ENCODE measurements around the gene PRKN. TPM values are rescaled to one million over a fixed set of nuclear protein-coding genes. Genes with fewer than 3 reads are reported as not detected.

PRKN gene
- total RNA-seq, 1 donor from 2014 or later = 2.6 TPM

- no peaks in the 10 kb centered on the region for H3K4me1 ChIP-seq
- TF ChIP-seq, protein P1, sequence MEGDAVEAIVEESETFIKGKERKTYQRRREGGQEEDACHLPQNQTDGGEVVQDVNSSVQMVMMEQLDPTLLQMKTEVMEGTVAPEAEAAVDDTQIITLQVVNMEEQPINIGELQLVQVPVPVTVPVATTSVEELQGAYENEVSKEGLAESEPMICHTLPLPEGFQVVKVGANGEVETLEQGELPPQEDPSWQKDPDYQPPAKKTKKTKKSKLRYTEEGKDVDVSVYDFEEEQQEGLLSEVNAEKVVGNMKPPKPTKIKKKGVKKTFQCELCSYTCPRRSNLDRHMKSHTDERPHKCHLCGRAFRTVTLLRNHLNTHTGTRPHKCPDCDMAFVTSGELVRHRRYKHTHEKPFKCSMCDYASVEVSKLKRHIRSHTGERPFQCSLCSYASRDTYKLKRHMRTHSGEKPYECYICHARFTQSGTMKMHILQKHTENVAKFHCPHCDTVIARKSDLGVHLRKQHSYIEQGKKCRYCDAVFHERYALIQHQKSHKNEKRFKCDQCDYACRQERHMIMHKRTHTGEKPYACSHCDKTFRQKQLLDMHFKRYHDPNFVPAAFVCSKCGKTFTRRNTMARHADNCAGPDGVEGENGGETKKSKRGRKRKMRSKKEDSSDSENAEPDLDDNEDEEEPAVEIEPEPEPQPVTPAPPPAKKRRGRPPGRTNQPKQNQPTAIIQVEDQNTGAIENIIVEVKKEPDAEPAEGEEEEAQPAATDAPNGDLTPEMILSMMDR (IDR thresholded peaks at IDR 0.05) = no peak
- H3K27ac ChIP-seq = no peak overlapping the region
- intact Hi-C loops (cut with DNase I) = no loop called here
- H3K27me3 ChIP-seq = no peaks in the 10 kb centered on the region
- no peaks in the 10 kb centered on the region for H3K9me3 ChIP-seq
- H3K36me3 ChIP-seq = no peaks in the 10 kb centered on the region
- no peak for DNase-seq (ENCODE audit: low spot score in 2 of 2)
- H3K4me3 ChIP-seq = no peak overlapping the region
Measured at GRCh38 chr6:161745128-161745527, 982.4 kb downstream of the PRKN start.

DNA sequence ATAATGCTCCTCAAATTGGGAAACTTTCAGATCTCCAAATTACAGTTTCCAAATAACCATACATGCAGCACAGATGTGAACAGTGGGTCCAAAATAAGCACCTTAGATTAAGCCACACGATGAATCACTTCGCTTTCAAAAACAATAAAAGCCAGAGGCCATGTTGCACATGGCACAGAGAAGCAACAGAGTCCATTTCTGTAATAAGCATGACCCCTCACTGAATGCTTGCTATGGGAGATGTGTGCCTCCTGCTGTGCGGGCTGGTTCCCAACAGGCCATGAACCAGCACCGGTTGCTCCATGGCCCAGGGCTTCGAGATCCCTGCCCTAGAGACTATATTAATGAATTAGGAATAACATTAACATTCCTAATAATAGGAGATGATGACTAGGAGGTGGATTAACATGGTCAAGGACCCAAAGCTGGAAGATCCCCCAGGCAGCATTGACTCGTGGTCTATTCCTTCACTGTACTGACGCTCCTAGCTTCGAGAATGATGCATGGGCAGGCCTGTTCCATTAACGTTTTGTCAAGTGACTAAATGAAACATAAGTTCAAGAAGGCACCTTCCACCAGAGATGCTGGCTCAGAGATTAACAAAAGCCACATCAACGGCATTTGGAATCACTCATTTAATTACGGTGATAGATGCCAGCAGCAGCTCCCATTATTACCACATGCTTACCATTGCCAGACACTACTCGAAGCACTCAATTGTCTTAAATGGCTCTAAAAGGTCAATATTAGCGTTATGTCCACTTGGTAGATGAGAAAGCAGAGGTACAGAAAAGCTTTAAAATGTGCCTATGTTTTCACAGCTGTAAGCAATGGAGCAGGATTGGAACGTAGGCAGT lies 983.1 kb downstream of the PRKN start:
- H3K4me3 ChIP-seq = no peak overlapping the region
- H3K27me3 ChIP-seq = no peaks in the 10 kb centered on the region
- TF ChIP-seq, protein P1 (IDR thresholded peaks at IDR 0.05) = no peak
- H3K27ac ChIP-seq = no peak overlapping the region
- H3K36me3 ChIP-seq = no peaks in the 10 kb centered on the region
- no peak for DNase-seq (ENCODE audit: low spot score in 2 of 2)
- no peaks in the 10 kb centered on the region for H3K4me1 ChIP-seq
- intact Hi-C loops (cut with DNase I) = no loop called here
- H3K9me3 ChIP-seq = no peaks in the 10 kb centered on the region

GRCh38 chr6:161743509-161744178 lies 983.9 kb downstream of the PRKN start:
- TF ChIP-seq, protein P1 (IDR thresholded peaks at IDR 0.05) = no peak
- no peaks in the 10 kb centered on the region for H3K4me1 ChIP-seq

DNA sequence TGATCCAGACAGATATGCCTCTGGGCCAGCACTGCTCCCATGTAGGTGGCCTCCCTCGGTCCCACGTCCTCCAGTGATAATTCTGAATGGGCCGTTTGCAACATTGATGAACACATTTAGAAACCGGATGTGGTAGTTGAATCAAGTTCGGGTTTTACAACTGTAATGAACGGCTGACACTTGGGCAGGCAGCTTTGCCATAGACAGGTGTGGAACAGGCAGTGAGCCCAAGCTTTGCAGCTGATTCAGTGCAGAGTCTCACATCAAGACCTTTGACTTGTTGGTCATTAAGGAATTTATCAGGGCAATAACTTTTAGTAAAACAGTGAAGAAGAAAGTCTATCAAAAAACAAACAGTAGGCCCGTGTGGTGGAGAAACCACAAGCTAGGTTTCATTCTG lies 987.1 kb downstream of the PRKN start:
- Histone ChIP-seq H3K27me3 (no peaks in the 10 kb centered on the region), H3K27ac (no peak overlapping the region), H3K36me3 (no peaks in the 10 kb centered on the region), H3K4me1 (no peaks in the 10 kb centered on the region), H3K4me3 (no peak overlapping the region), H3K9me3 (no peaks in the 10 kb centered on the region)
- TF ChIP-seq, protein P1 (IDR thresholded peaks at IDR 0.05) = no peak
- intact Hi-C loops (cut with DNase I) = no loop called here
- DNase-seq (ENCODE audit: low spot score in 2 of 2) = no peak

More at GRCh38 chr6:161743509-161744178, 983.9 kb downstream of the PRKN start:
- Histone ChIP-seq H3K27me3 (no peaks in the 10 kb centered on the region), H3K4me3 (no peak overlapping the region), H3K9me3 (no peaks in the 10 kb centered on the region), H3K36me3 (no peaks in the 10 kb centered on the region), H3K27ac (no peak overlapping the region)
- no peak for DNase-seq (ENCODE audit: low spot score in 2 of 2)
- intact Hi-C loops (cut with DNase I) = no loop called here

DNA sequence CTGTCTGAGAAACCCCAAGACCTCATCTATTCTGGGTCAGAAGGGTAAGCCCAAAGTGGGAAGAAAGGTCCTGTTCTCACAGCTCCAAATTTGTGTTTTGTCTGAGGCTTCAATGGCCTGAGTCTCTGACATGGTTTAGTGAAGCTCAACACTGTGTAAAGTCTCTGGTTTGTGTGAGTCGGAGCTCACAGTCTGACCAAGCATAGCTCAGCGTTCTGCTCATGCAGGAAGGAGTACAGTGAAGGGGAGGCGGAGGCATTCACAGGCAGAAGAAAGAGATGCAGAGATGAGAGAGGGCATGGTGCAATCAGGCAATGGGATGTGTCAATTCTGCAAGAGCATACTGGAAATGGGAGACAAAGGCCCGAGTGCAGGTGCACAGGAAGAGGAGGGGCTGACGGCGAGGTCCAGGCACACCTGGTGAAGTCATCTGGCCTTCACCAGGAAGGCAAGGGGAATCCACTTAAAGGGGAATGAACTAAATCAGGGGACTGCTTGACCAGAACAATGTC lies 990.7 kb downstream of the PRKN start:
- TF ChIP-seq, protein P1 (IDR thresholded peaks at IDR 0.05) = no peak
- intact Hi-C loops (cut with DNase I) = no loop called here
- DNase-seq (ENCODE audit: low spot score in 2 of 2) = no peak
- Histone ChIP-seq H3K27ac (no peak overlapping the region), H3K9me3 (no peaks in the 10 kb centered on the region), H3K4me1 (no peaks in the 10 kb centered on the region), H3K36me3 (no peaks in the 10 kb centered on the region), H3K27me3 (no peaks in the 10 kb centered on the region), H3K4me3 (no peak overlapping the region)
